ENCODE data around the gene TCF4. TPM values are rescaled to one million over a fixed set of nuclear protein-coding genes. Genes with fewer than 3 reads are reported as not detected.
A peak's percentile ranks its signal among the peaks of the same experiment; 100 is the strongest.
"Not testable (repeated sequence)": the region's sequence is repeated elsewhere in the genome, so short reads cannot be mapped to it uniquely, and the experiment has no call there.

Gene TCF4
- total RNA-seq, 1 donor from 2014 or later: 86.7 TPM

DNA sequence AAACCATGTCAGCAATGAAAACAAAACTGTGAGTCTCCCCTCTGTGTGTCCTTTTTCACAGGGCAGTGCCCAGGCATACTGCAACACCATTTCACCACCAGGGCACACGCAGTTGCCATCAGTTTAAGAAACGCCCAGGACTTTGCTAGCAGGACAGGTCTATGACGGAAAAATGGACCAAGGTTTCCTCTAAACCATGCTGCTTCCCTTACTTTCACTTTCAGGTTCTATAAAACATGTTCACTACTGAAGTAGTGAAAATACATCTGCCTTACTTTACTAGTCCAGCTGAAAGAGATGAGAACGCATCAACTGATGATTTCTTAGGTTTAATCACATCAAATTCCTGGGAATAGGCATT lies 110.5 kb downstream of the TCF4 start:
- DNase-seq (ENCODE audit: low spot score): no peak

GRCh38 chr18:55475916-55476315 lies 112.1 kb downstream of the TCF4 start:
- DNase-seq (ENCODE audit: low spot score): no peak

DNA sequence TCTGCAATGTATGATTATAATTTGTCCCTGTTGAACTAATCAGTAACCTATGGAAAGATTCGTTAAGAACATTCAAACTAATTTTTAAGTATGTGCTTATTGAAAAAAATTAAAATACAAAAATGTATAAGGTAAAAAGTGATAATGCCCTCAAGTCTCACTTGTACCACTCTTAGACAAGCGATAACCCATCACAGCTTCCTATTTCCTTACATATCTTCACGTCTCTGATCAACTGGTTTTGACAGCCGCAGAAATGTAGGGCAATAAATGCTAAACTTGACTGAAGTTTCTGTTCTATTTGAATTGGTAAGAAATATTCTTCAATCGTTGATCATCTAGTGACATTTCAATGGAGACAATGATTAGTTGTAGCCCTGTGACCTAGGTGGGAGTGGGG lies 112.5 kb downstream of the TCF4 start:
- no peak for DNase-seq (ENCODE audit: low spot score)

DNA sequence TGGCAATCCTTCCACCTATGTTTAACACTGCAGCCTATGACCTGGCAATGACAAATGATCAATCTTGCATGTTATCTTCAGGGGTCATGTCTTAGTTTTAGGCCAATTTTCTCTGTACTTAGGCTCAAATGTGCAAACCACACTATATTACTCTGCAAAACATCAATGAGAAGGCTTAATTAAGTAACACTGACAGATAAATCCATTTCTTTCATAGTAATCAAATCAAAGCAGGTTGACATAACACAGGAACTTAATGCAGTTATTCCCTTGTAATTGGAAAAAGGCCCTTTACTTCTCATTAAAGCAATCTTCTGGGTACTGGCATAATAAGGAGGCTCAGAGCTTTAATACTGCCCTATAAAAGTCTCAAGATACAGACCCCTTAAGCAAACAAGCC lies 114.4 kb downstream of the TCF4 start:
- no peak for DNase-seq (ENCODE audit: low spot score)

DNA sequence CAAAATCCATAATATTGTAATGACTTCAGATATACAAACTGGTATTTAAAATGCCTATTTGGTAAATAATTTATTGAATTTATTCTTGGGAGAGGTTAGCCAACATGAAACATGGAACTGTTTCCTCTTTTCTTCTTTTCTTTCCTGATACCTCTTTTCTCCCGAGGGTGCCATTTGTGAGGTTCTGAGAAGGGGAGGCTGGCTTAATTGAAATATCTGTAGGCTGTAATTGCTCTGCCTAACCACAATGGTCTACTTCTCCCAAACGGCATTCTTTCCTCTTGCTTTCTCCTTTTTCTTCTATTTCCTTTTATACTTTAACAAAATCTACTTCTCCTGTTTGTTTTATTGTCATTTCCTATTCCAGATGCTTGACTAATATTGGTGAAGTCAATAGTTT lies 114.9 kb downstream of the TCF4 start:
- DNase-seq (ENCODE audit: low spot score): no peak

- DNase-seq (ENCODE audit: low spot score): no peak
Observed at GRCh38 chr18:55470826-55471225, 117.2 kb downstream of the TCF4 start.

DNA sequence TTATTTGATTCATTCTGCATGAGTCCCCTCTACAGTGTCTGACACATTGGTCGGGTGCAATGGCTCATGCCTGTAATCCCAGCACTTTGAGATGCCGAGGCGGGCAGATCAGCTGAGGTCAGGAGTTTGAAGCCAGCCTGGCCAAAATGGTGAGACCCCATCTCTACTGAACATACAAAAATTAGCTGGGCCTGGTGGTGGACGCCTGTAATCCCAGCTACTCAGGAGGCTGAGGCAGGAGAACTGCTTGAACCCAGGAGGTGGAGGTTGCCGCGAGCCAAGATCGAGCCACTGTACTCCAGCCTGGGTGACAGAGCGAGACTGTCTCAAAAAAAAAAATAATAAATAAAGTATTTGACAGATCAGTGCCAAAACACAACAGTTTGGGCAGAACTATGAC lies 118.9 kb downstream of the TCF4 start:
- not testable (repeated sequence) for DNase-seq (ENCODE audit: low spot score)

DNA sequence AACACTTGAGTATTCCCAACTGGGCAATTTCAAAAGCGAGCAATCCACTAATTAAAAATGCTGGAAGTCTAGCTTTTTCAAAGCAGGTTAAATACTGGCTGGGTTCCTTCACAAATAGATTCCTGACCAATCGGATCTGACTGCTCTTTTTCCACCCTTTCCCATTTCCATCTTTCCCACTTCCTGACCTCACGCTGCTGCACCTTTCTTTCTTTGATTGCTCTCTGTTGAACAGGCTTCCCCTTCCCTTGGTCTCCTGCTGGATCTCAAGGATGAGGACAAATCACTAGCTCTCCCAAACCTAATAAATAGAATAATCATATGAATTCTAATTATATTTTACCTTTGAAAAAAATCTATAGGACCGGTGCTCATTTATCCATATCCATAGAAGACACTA lies 121.2 kb downstream of the TCF4 start:
- no peak for DNase-seq (ENCODE audit: low spot score)

- no peak for DNase-seq (ENCODE audit: low spot score)
Observed at GRCh38 chr18:55465313-55465712, 122.7 kb downstream of the TCF4 start.

DNA sequence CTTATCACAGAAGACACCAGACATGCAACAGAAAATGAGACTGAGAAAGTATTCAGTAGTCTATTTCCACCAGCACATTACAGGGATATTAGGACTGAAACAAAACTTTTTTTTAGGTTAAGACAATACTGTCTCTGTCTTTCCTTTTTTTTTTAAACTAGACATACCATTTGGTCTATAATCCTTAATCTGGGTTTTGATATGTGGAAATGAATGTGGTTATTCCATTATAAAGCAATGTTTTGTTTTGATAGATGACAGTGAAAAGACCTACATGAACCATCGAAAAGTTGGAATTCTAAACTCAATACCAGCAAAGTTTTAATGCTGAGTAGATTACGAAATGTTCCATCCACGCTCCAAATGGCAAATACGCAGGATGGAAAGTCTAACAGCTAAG lies 123.4 kb downstream of the TCF4 start:
- DNase-seq (ENCODE audit: low spot score): no peak

GRCh38 chr18:55462652-55463051 lies 125.3 kb downstream of the TCF4 start:
- no peak for DNase-seq (ENCODE audit: low spot score)

DNA sequence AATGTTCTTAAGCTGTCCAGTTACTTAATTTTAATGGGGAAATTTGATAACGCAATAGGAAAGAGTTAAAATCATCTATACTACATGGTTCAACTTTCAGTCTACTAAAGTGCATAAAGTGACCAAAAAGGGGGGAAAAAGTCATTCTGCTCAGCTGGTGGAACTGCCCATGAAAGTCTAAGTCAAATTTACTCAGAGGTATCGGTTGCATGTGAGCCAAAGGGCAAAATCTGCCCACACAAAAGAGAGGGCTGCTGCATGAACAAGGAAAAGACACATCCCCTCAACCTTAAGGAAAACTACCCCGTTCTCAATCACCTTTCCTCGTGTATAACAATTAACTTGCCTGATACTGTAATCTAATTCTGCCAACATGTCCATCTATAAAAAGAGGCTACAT lies 126.1 kb downstream of the TCF4 start:
- DNase-seq (ENCODE audit: low spot score): no peak

- DNase-seq (ENCODE audit: low spot score): no peak
Observed at GRCh38 chr18:55458456-55459203, 129.4 kb downstream of the TCF4 start.

DNA sequence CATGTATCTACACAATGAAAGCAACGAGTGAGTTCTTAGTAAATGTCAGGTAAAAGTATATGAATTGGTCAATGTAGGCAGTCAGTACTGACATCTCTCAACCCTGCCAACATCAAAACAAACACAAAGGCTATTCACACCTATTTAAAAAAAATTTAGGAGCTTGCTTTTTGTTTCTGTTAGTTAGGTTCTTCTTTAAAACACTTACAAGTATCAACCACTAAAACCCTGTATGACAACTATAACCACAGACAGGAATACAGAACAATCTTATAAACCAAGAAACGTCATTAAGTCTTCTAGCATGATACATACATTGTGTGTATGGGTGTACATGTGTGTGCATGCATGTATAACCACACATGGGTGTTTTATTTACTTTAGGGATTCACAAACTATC lies 131.0 kb downstream of the TCF4 start:
- no peak for DNase-seq (ENCODE audit: low spot score)

GRCh38 chr18:55455938-55456337 lies 132.1 kb downstream of the TCF4 start:
- DNase-seq (ENCODE audit: low spot score): no peak

DNA sequence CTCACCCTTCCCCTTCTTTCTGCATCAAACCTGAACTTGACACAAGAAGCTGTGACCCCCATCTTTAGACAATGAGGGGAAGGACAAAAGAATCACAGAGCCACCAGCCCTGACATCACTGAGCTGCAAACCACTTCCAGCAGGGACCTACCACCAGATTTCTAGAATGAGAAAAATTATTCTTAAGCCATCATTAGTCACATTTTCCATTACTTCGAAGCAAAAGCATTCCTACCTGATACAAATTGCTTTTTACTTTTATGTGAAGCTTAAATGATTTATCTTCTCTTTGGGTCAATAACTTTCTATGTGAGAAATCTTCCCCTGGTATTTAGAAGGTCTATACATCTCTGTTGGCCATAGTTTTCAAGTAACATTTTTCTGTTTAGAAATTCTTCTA lies 134.8 kb downstream of the TCF4 start:
- no peak for DNase-seq (ENCODE audit: low spot score)

DNA sequence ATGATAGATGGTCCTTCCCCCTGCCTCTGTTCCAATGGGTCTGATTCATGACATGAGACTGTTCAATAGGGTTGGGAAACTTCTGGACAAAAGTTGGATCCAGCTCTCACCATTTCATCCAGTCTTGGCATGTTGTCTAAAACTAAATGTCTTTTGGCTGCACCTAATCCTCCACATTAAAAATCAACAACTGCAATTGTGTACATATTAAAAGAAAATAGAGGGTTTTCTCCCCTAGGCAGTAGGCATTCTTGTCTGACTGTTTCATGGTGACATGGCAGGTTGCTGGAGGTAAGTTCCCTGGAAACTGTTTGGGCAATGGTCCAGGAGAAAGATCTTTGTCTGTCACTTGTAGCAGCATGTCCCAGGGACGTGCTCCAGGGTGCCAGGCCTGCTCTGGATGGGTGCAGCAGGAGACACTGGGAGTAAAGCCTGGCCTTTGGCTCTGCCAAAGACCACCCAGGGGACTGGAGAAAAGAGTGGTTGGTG lies 135.8 kb downstream of the TCF4 start:
- peak; percentile 57 for DNase-seq (ENCODE audit: low spot score)

DNA sequence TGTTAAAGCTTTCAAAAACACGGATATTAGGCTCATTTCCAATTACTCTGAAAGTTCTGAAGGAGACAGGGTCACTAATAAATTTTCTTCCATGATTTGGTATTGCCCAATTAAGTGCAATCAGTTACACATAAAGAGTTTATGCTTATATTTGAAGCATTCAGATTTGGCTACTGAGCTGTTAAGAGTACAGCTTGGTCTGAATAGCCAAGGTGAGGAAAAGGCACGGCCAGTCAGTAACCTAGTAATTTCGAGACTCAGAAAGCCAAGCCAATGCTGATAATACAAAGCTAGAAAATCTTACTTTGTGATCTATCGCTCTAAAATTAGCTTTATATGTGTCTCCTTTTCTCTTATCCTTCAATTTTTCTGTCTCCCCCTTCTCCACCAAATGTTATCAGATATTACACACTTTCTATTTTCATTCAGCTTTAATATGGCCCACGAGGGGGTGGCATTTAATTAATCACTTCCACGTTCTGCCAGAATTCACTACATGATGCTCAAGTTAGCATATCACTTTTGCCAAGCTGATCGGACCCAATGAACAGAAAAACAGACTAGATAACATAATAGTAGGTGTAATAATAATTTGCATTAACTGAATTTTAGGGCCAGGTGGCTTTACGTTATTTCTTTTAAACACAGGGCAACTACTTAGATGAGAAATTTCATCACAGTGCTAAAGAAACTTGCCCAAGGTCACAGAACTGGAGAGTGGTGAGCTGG lies 138.4 kb downstream of the TCF4 start:
- DNase-seq (ENCODE audit: low spot score): no peak

GRCh38 chr18:55448420-55448819 lies 139.6 kb downstream of the TCF4 start:
- DNase-seq (ENCODE audit: low spot score): no peak

DNA sequence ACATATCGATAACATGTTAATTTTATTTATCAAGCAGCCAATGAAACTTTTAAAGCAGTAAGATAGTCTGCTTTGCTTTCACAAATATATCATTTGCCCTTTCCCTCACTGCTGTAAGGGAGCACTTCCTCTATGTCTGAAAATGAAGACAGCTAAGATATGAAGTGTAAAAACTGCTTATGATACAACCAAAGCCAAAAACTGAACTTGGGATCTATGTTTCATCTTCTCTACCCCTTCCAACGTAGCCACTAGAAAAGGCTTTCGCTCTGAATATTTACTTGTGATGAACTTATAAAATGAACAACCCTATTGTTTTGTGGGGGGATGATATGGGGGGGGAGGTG lies 140.3 kb downstream of the TCF4 start:
- no peak for DNase-seq (ENCODE audit: low spot score)

GRCh38 chr18:55446996-55447671 lies 140.9 kb downstream of the TCF4 start:
- no peak for DNase-seq (ENCODE audit: low spot score)

DNA sequence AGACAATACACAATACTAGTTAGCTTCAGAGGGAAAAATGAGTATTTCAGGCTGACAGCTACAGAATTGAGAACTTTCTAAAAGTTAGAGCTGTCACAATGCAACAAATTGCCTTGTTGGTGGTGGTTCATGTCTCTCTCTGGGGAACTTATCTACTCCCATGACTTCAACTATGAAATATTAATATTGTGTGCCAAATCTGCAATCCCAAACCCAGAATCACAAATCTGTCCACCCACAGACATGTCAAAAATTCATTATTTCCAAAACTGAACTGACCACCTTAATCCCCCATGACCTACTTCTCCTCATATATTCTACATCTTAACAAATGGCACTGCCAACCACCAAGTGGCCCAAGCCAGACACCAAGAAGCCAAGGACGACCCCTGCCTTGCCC lies 143.5 kb downstream of the TCF4 start:
- DNase-seq (ENCODE audit: low spot score): no peak

- no peak for DNase-seq (ENCODE audit: low spot score)
Observed at GRCh38 chr18:55443776-55444175, 144.2 kb downstream of the TCF4 start.

Data from ureter (tissue), 1 donor.